Measurements from ENCODE around the gene DHX16. TPM values are rescaled to one million over a fixed set of nuclear protein-coding genes. Genes with fewer than 3 reads are reported as not detected.

DHX16 gene
- total and polyA plus RNA-seq, 2 experiments from 2014 or later, result 16.0 to 31.3 TPM

DNA sequence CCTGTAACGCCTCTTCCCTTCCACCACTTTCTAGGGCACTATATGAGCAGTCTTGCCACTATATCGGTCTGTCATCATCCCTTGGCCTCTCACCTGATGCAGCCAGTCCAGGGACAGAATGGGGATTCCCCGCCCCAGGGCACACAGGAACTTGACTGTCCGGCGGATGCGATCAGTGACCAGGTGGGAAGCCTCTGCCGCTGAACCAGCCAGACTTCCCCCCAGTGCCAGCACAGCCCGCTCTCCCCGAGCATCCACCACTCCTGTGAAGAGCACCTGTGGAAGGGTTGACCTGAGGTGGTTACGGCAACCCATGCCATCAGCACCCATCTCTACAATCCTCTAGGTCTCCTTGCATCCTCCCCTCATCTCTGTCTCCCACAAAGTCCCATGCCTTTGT is 30.2 kb upstream of the DHX16 start (continued):
- TF ChIP-seq, protein P1, sequence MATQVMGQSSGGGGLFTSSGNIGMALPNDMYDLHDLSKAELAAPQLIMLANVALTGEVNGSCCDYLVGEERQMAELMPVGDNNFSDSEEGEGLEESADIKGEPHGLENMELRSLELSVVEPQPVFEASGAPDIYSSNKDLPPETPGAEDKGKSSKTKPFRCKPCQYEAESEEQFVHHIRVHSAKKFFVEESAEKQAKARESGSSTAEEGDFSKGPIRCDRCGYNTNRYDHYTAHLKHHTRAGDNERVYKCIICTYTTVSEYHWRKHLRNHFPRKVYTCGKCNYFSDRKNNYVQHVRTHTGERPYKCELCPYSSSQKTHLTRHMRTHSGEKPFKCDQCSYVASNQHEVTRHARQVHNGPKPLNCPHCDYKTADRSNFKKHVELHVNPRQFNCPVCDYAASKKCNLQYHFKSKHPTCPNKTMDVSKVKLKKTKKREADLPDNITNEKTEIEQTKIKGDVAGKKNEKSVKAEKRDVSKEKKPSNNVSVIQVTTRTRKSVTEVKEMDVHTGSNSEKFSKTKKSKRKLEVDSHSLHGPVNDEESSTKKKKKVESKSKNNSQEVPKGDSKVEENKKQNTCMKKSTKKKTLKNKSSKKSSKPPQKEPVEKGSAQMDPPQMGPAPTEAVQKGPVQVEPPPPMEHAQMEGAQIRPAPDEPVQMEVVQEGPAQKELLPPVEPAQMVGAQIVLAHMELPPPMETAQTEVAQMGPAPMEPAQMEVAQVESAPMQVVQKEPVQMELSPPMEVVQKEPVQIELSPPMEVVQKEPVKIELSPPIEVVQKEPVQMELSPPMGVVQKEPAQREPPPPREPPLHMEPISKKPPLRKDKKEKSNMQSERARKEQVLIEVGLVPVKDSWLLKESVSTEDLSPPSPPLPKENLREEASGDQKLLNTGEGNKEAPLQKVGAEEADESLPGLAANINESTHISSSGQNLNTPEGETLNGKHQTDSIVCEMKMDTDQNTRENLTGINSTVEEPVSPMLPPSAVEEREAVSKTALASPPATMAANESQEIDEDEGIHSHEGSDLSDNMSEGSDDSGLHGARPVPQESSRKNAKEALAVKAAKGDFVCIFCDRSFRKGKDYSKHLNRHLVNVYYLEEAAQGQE (IDR thresholded peaks at IDR 0.05; ENCODE audit: unreplicated experiment), result no peak
- TF ChIP-seq ZNF114 (CRISPR knock-in tag; IDR thresholded peaks at IDR 0.05) (no peak), EZH2 (IDR thresholded peaks at IDR 0.05; ENCODE audit: low read depth, unreplicated experiment) (no peak)

DNA sequence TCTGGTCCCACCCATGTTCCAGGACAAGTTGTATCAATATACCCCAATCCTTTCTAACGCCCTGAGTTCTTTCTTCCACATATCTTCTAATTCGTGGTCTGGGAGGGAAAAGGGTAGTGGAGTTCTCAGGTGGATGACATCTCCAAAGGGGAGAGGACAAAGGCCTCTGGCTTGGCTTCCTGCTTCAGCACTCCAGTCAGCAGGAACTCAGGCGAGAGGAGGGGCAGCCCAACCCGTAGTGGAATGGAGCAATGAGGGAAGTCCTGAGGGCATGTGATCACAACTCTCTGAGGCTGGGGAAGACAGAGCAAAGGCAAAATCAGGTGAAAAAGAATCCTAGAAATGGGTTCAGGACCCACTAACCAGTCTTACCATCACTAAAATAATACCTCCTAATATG is 27.5 kb upstream of the DHX16 start:
- ATAC-seq (peak; percentile 73), DNase-seq (ENCODE audit: low spot score) (peak; percentile 32)
- Histone ChIP-seq H2AFZ (no peak overlapping the region), H3K27ac (ENCODE audit: low read depth) (no peak overlapping the region), H3K4me1 (ENCODE audit: insufficient read depth) (no peaks in the 10 kb centered on the region), H3K36me3 (ENCODE audit: insufficient read depth) (peaks cover 18% of the 10 kb centered on the region), H3K4me2 (no peak overlapping the region), H3F3A (replicated peaks; ENCODE audit: low read depth) (0 out of 2 replicates have a peak, but pooled peaks cover 6% of the 10 kb centered on the region), H3K4me3 (no peak overlapping the region), H3K79me2 (replicated peaks; ENCODE audit: insufficient read depth) (no peaks in the 10 kb centered on the region), H3K27me3 (ENCODE audit: insufficient read depth) (no peaks in the 10 kb centered on the region), H3K9me2 (ENCODE audit: insufficient read depth) (no peaks in the 10 kb centered on the region), H4K20me1 (replicated peaks; ENCODE audit: insufficient read depth) (no peaks in the 10 kb centered on the region; the same call in 1 of the 2 replicates)
- no peak for TF ChIP-seq EZH2 (IDR thresholded peaks at IDR 0.05; ENCODE audit: low read depth, unreplicated experiment)
- TF ChIP-seq CREB1 (CRISPR knock-in tag; IDR thresholded peaks at IDR 0.05; ENCODE audit: low read depth), result no peak
- TF ChIP-seq, protein P2, sequence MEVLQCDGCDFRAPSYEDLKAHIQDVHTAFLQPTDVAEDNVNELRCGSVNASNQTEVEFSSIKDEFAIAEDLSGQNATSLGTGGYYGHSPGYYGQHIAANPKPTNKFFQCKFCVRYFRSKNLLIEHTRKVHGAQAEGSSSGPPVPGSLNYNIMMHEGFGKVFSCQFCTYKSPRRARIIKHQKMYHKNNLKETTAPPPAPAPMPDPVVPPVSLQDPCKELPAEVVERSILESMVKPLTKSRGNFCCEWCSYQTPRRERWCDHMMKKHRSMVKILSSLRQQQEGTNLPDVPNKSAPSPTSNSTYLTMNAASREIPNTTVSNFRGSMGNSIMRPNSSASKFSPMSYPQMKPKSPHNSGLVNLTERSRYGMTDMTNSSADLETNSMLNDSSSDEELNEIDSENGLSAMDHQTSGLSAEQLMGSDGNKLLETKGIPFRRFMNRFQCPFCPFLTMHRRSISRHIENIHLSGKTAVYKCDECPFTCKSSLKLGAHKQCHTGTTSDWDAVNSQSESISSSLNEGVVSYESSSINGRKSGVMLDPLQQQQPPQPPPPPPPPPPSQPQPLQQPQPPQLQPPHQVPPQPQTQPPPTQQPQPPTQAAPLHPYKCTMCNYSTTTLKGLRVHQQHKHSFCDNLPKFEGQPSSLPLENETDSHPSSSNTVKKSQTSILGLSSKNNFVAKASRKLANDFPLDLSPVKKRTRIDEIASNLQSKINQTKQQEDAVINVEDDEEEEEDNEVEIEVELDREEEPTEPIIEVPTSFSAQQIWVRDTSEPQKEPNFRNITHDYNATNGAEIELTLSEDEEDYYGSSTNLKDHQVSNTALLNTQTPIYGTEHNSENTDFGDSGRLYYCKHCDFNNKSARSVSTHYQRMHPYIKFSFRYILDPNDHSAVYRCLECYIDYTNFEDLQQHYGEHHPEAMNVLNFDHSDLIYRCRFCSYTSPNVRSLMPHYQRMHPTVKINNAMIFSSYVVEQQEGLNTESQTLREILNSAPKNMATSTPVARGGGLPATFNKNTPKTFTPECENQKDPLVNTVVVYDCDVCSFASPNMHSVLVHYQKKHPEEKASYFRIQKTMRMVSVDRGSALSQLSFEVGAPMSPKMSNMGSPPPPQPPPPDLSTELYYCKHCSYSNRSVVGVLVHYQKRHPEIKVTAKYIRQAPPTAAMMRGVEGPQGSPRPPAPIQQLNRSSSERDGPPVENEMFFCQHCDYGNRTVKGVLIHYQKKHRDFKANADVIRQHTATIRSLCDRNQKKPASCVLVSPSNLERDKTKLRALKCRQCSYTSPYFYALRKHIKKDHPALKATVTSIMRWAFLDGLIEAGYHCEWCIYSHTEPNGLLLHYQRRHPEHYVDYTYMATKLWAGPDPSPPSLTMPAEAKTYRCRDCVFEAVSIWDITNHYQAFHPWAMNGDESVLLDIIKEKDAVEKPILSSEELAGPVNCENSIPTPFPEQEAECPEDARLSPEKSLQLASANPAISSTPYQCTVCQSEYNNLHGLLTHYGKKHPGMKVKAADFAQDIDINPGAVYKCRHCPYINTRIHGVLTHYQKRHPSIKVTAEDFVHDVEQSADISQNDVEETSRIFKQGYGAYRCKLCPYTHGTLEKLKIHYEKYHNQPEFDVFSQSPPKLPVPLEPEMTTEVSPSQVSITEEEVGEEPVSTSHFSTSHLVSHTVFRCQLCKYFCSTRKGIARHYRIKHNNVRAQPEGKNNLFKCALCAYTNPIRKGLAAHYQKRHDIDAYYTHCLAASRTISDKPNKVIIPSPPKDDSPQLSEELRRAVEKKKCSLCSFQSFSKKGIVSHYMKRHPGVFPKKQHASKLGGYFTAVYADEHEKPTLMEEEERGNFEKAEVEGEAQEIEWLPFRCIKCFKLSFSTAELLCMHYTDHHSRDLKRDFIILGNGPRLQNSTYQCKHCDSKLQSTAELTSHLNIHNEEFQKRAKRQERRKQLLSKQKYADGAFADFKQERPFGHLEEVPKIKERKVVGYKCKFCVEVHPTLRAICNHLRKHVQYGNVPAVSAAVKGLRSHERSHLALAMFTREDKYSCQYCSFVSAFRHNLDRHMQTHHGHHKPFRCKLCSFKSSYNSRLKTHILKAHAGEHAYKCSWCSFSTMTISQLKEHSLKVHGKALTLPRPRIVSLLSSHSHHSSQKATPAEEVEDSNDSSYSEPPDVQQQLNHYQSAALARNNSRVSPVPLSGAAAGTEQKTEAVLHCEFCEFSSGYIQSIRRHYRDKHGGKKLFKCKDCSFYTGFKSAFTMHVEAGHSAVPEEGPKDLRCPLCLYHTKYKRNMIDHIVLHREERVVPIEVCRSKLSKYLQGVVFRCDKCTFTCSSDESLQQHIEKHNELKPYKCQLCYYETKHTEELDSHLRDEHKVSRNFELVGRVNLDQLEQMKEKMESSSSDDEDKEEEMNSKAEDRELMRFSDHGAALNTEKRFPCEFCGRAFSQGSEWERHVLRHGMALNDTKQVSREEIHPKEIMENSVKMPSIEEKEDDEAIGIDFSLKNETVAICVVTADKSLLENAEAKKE (CRISPR knock-in tag; IDR thresholded peaks at IDR 0.05), result no peak
- H3K4me3 Mint-ChIP-seq, result no peak overlapping the region; the same call in 2 of the 3 replicates
- H3K4me1 Mint-ChIP-seq, result peaks cover 5% of the 10 kb centered on the region; the same call in 2 of the 3 replicates
- no peaks in the 10 kb centered on the region; the same call in 2 of the 3 replicates for H3K9me3 Mint-ChIP-seq
- peaks cover 45% of the 10 kb centered on the region for H3K36me3 Mint-ChIP-seq (ENCODE audit: low read depth)
- H3K27me3 Mint-ChIP-seq (ENCODE audit: insufficient read depth, low read depth, poor library complexity), result peaks cover 10% of the 10 kb centered on the region
- H3K27ac Mint-ChIP-seq, result peak overlapping the region; percentile 76

Data from GM23338 (cell line).